GM18867 (cell line): ENCODE data around the gene ECSIT.

Source experiments
- ATAC-seq: cut with Tn5 transposase; IDR thresholded peaks from one replicate; pipeline ENCODE4 v1.9.1; 2021; ENCODE audit warnings: mild to moderate bottlenecking, moderate library complexity; ENCODE audit not compliant: unreplicated experiment

Gene ECSIT

GRCh38 chr19:11504502-11505031 is 24.4 kb downstream of the ECSIT start:
- ATAC-seq, result no peak

GRCh38 chr19:11499890-11500420 is 29.0 kb downstream of the ECSIT start:
- ATAC-seq, result no peak

GRCh38 chr19:11499220-11499726 is 29.7 kb downstream of the ECSIT start:
- ATAC-seq, result no peak

- ATAC-seq, result no peak
Measured at GRCh38 chr19:11496391-11497163, 32.4 kb downstream of the ECSIT start.

DNA sequence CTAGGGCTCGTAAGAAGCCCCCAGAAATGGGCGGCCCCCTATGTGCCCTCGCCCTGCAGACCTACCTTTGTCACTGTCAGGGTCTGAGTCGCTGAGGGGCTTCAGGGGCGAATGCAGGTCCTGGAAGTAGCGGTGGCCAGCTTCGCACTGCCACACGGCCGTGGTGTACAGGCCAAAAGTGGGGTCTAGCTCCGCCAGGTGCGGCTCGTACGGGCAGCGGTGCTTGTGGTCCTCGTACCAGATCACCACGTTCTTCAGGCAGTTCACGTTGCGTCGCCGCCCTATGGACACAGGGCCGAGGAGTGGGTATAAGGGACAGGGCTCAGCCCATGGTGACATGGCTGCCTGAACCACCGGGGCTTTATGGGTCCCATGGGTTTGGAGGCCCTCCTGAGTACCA is 33.0 kb downstream of the ECSIT start:
- ATAC-seq, result no peak

- no peak for ATAC-seq
Measured at GRCh38 chr19:11495481-11495880, 33.5 kb downstream of the ECSIT start.

- no peak for ATAC-seq
Measured at GRCh38 chr19:11494634-11495285, 34.2 kb downstream of the ECSIT start.

GRCh38 chr19:11489378-11489777 is 39.6 kb downstream of the ECSIT start:
- ATAC-seq, result no peak

DNA sequence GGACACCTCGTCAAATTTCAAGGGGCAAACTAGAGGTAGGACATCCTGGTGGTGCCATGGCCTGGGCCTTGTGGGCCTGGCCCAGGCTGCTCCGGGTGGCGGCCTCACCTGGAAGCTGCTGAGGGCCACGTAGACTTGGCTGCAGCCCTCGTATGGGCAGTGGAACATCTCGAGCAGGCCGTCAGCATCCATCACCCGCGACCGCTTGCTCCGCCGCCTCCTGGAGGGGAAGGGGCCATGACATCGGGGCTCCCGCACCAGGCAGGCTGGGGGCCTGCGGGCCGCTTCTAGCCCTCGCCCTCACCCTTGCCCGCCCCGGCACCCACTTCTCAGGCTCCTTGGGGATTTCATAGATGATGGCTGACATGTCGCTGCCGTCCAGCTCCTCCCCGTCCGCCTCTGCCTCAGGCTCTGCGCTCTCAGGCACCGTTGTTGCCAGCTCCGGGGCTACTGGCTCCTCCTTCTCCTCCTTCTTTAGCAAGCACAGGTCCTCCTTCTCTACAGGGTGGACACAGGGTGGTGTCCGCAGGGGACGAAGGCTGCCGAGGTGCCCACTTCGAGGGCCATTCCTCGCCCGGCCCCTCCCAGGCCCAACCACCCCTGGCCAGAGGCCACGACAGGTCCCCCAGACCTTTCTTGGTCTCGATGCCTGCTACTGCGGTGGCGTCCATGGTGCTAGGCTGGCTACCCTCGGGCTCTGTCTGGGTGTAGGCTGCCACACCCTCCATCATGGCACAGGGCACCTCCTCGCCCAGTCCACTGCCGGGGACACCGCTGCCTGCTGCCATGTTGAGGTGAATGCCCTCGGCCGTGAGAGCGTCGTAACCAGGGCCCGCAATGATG is 42.1 kb downstream of the ECSIT start:
- no peak for ATAC-seq

DNA sequence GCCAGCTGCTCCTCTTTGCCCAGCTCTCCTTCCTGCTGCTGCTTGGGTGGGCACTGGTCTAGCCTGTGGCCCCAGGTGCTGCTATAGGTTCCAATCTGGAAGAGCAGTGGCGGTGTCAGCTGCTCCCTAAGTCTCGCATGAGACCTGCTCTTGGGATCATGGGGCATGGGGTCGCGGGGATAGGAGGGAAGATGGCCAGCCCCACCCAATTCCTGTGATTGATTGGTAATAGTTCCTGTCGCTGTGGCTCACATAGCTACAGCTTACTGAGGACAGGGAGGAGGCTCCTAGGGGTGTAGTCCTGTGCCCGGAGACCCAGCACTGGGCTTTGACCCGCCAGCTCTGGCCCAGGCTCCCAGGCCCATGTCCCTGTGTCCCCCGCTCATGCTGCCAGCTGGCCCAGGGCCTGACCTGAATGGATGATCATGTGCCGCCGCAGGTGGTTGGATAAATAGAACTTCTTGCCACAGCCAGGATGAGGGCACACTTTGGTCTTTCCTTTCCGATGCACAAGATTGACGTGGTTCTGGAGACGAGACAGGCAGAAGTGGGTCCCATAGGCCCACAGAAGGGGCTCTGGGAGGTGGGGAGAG is 43.6 kb downstream of the ECSIT start:
- ATAC-seq, result no peak

DNA sequence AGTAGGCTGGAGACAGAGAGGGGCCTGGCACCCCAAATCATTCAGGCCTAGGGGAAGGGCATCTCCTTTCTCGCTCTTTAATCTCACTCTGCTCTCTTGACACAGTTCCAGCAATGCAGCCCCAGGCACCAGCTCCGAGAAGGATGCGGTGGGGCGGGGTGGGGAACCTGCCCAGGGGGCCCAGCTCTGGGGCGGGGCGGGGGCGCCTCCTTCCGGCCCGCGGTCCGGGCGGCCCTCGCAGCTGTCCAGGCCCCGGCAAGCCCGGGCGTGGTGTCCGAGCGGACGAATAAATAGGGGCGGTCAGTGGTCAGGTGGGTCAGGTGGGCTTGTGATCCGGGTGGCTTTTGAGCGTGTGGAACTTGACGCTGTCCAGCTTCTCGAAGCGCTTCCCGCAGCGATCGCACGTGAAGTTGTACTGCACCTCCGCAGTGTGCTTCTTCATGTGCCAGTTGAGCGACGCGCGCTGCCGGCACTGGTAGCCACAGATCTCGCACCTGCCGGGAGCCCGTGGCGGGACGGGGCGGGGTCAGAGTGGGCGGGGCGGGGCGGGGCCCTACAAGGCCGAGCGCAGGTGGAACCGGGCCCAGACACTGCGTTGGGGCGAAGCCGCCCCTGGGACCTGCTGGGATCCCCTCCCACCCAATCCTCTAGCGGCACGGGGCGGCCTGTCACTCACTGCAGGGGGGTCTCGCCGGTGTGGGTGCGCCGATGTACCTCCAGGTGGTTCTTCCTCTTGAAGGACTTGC is 45.4 kb downstream of the ECSIT start:
- ATAC-seq, result no peak

GRCh38 chr19:11482384-11483050 is 46.4 kb downstream of the ECSIT start:
- ATAC-seq, result peak; percentile 61

GRCh38 chr19:11481534-11482383 is 47.2 kb downstream of the ECSIT start:
- ATAC-seq, result peak; percentile 71

- ATAC-seq, result no peak
Measured at GRCh38 chr19:11480715-11481533, 48.0 kb downstream of the ECSIT start, which contains the start of gene ELAVL3. TSS of gene ELAVL3 (minus strand) at chr19:11481046. CDS start at chr19:11480608, 438 bp downstream.

DNA sequence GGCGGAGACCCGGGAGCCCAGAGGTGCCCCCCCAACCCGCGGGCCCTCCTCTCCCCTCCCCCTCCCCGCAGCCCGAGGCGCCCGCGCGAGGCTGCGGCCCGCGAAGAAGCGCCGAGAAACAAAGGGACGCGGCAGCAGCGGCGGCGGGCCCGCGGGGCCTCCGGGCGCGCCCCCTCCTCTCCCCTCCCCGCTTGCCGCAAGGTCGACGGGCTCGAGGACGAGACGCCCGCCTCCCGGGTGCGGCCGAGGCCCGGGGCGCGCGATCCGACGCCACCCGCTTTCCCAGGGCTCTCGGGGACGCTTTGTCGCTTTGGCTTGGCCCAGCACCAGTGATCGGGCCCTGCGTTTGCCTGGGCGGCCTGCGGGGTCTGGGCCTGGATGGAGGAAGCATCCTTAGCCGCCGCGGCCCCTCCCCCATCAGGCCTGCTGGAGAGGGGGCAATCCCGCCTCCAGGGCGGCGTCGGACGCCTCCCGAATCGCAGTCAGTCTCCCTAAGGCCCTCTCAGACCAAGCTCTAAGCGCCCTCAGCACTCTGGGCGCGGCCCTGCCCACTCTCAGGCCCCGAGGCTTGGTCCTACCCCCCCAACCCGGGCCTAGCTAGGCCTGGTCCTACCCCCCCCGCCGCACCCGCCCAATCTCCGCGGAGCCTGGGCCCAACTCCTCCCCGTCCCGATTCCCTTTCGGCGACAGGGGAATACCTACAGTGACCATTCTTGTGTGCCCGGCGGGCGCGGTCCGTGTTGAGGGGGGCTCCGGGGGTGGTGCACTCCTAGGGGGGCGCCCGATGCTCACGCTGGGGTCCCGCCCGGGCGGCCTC is 48.8 kb downstream of the ECSIT start:
- ATAC-seq, result no peak

GRCh38 chr19:11479090-11479897 is 49.6 kb downstream of the ECSIT start:
- no peak for ATAC-seq
